HG02885 (cell line): ENCODE measurements around the gene ABCA7.

Source experiments
- ATAC-seq: cut with Tn5 transposase; IDR thresholded peaks from one replicate; pipeline ENCODE4 v1.9.1; 2021; ENCODE audit warnings: mild to moderate bottlenecking; ENCODE audit not compliant: unreplicated experiment, poor library complexity

ABCA7 gene

GRCh38 chr19:1038978-1039645 is 795 bp upstream of the ABCA7 start:
- ATAC-seq, result no peak

- peak; percentile 53 for ATAC-seq
These were observed 767 bp downstream of the ABCA7 start for GRCh38 chr19:1040476-1041271.

GRCh38 chr19:1041272-1041834 is 1.4 kb downstream of the ABCA7 start:
- ATAC-seq, result no peak

- no peak for ATAC-seq
These were observed 2.2 kb downstream of the ABCA7 start for GRCh38 chr19:1041835-1042685.

GRCh38 chr19:1042689-1043511 is 3.0 kb downstream of the ABCA7 start:
- ATAC-seq, result no peak

GRCh38 chr19:1045247-1045603 is 5.3 kb downstream of the ABCA7 start:
- ATAC-seq, result no peak

- ATAC-seq, result no peak
These were observed 6.3 kb downstream of the ABCA7 start for GRCh38 chr19:1046117-1046626.

- ATAC-seq, result no peak
These were observed 7.2 kb downstream of the ABCA7 start for GRCh38 chr19:1046836-1047695.

- no peak for ATAC-seq
These were observed 7.8 kb downstream of the ABCA7 start for GRCh38 chr19:1047696-1048147.

- ATAC-seq, result no peak
These were observed 9.2 kb downstream of the ABCA7 start for GRCh38 chr19:1049106-1049505.

- ATAC-seq, result no peak
These were observed 9.9 kb downstream of the ABCA7 start for GRCh38 chr19:1049800-1050199.

GRCh38 chr19:1050989-1051788 is 11.3 kb downstream of the ABCA7 start:
- ATAC-seq, result no peak

GRCh38 chr19:1051791-1052190 is 11.9 kb downstream of the ABCA7 start:
- no peak for ATAC-seq

GRCh38 chr19:1052349-1052975 is 12.6 kb downstream of the ABCA7 start:
- ATAC-seq, result no peak

- no peak for ATAC-seq
These were observed 13.5 kb downstream of the ABCA7 start for GRCh38 chr19:1053176-1054101.
